Testis (tissue), 3 donors: ENCODE data around the gene WLS. TPM values are rescaled to one million over a fixed set of nuclear protein-coding genes. Genes with fewer than 3 reads are reported as not detected.

Experiments
- DNase-seq: peaks from one replicate; pipeline ENCODE4 v3.0.0-alpha.2; 2019
- H3K27ac ChIP-seq, 2 donors: fragments of 200-600 bp; sonication (generic); one replicate each; pipeline ENCODE4 v1.5.1; 2019
- H3K27me3 ChIP-seq: fragments of 200-600 bp; sonication (generic); one replicate; pipeline ENCODE4 v1.5.1; 2019
- H3K36me3 ChIP-seq: fragments of 200-600 bp; sonication (generic); one replicate; pipeline ENCODE4 v1.5.1; 2017; ENCODE audit warnings: low read depth; ENCODE audit errors: missing control alignments
- H3K4me1 ChIP-seq: fragments of 200-600 bp; sonication (generic); one replicate; pipeline ENCODE4 v1.5.1; 2019
- H3K4me3 ChIP-seq, 2 donors: fragments of 200-600 bp; sonication (generic); one replicate each; pipeline ENCODE4 v1.5.1; 2017 to 2019
- H3K9me3 ChIP-seq: fragments of 200-600 bp; sonication (generic); one replicate; pipeline ENCODE4 v1.5.1; 2017
- CTCF ChIP-seq, 3 experiments: fragments of 450-650 bp in 2 of 3; fragments of 200-600 bp in 1 of 3; sonication (generic) in 1 of 3; IDR thresholded peaks; one replicate each; pipeline ENCODE4 v1.5.1; 2016 to 2019; ENCODE audit warnings: antibody characterized with exemption in 3 of 3, mild to moderate bottlenecking in 2 of 3, moderate library complexity in 1 of 3
- POLR2A ChIP-seq: fragments of 450-650 bp; IDR thresholded peaks from one replicate; pipeline ENCODE4 v1.6.1; 2017; ENCODE audit warnings: antibody characterized with exemption, mild to moderate bottlenecking, moderate library complexity
- WGBS, 2 donors: methylation state at CpG; one replicate each; pipeline ENCODE4 v1.1.5; 2018; 5-methylcytosine and 5-hydroxymethylcytosine counted together
- intact Hi-C: fragments of 100-400 bp; cut with DNase I; formaldehyde crosslinking; loops from one replicate; pipeline ENCODE4 v1.15.1; 2023; ENCODE audit warnings: low total_unique reads
- polyA plus RNA-seq: library from polyadenylated mRNA; stranded (reverse); fragments of 350-450 nt; fragmentation: Illumina TruSeq; extraction: RNeasy Lipid Tissue Mini Kit (QIAGEN cat#74804); gene quantifications from one replicate; pipeline ENCODE4 v1.2.3, GENCODE V29; 2014; ENCODE audit warnings: low read depth, low replicate concordance; ENCODE audit not compliant: insufficient read depth
- total RNA-seq, 2 donors: library from RNA; depleted of rRNA; stranded (reverse); fragments of >200 nt; gene quantifications; one replicate each; pipeline ENCODE4 v1.2.3, GENCODE V29; 2016

The WLS gene
- total and polyA plus RNA-seq, 3 donors from 2014 or later, result 32.6 to 93.7 (median 75.5) TPM

GRCh38 chr1:68229650-68230483, 2.5 kb downstream of the WLS start:
- DNase-seq, result no peak
- H3K36me3 ChIP-seq, result no peaks in the 10 kb centered on the region
- no peaks in the 10 kb centered on the region for H3K9me3 ChIP-seq
- intact Hi-C loops, result no loop called here
- peak overlapping the region in 1 of 2 donors; percentile 86 for H3K27ac ChIP-seq
- H3K4me3 ChIP-seq, result no peak overlapping the region
- H3K4me1 ChIP-seq, result no peaks in the 10 kb centered on the region
- H3K27me3 ChIP-seq, result no peaks in the 10 kb centered on the region
- WGBS, 2 donors, result 30 to 35% methylated on average over 7 of the region's 7 CpGs
- TF ChIP-seq POLR2A (no peak), CTCF (IDR thresholded peaks at IDR 0.05) (no peak)

GRCh38 chr1:68228851-68229250, 3.5 kb downstream of the WLS start:
- Histone ChIP-seq H3K27me3 (no peaks in the 10 kb centered on the region), H3K4me3 (no peak overlapping the region), H3K27ac (no peak overlapping the region), H3K9me3 (no peaks in the 10 kb centered on the region), H3K36me3 (no peaks in the 10 kb centered on the region), H3K4me1 (peaks cover 3% of the 10 kb centered on the region)
- WGBS, 2 donors, result 33 to 52% methylated on average over 3 of the region's 3 CpGs
- intact Hi-C loops, result no loop called here
- TF ChIP-seq POLR2A (no peak), CTCF (IDR thresholded peaks at IDR 0.05) (no peak)
- no peak for DNase-seq

GRCh38 chr1:68227598-68227997, 4.7 kb downstream of the WLS start:
- no peak for DNase-seq
- Histone ChIP-seq H3K4me3 (no peak overlapping the region), H3K27ac (no peak overlapping the region), H3K36me3 (no peaks in the 10 kb centered on the region), H3K27me3 (no peaks in the 10 kb centered on the region), H3K9me3 (no peaks in the 10 kb centered on the region), H3K4me1 (peaks cover 6% of the 10 kb centered on the region)
- intact Hi-C loops, result no loop called here
- TF ChIP-seq POLR2A (no peak), CTCF (IDR thresholded peaks at IDR 0.05) (no peak)

- peaks cover 6% of the 10 kb centered on the region for H3K4me1 ChIP-seq
- H3K9me3 ChIP-seq, result no peaks in the 10 kb centered on the region
- H3K27me3 ChIP-seq, result no peaks in the 10 kb centered on the region
- no peaks in the 10 kb centered on the region for H3K36me3 ChIP-seq
- DNase-seq, result no peak
- no peak for TF ChIP-seq POLR2A
- TF ChIP-seq CTCF (IDR thresholded peaks at IDR 0.05), result no peak
- intact Hi-C loops, result no loop called here
- H3K4me3 ChIP-seq, result no peak overlapping the region
- WGBS, 2 donors, result 97 to 100% methylated on average over 1 of the region's 1 CpG
- no peak overlapping the region for H3K27ac ChIP-seq
Measured at GRCh38 chr1:68225781-68226180, 6.5 kb downstream of the WLS start.

GRCh38 chr1:68223687-68224086, 8.6 kb downstream of the WLS start:
- Histone ChIP-seq H3K9me3 (no peaks in the 10 kb centered on the region), H3K27me3 (no peaks in the 10 kb centered on the region), H3K4me3 (no peak overlapping the region), H3K4me1 (peaks cover 6% of the 10 kb centered on the region), H3K36me3 (no peaks in the 10 kb centered on the region), H3K27ac (no peak overlapping the region)
- 50 to 51% methylated on average over 2 of the region's 2 CpGs for WGBS, 2 donors
- TF ChIP-seq POLR2A (no peak), CTCF (IDR thresholded peaks at IDR 0.05) (no peak)
- intact Hi-C loops, result no loop called here
- DNase-seq, result no peak
